Measurements from ENCODE around the gene MAP2K3.
"Not testable (repeated sequence)": the region's sequence is repeated elsewhere in the genome, so short reads cannot be mapped to it uniquely, and the experiment has no call there.

DNA sequence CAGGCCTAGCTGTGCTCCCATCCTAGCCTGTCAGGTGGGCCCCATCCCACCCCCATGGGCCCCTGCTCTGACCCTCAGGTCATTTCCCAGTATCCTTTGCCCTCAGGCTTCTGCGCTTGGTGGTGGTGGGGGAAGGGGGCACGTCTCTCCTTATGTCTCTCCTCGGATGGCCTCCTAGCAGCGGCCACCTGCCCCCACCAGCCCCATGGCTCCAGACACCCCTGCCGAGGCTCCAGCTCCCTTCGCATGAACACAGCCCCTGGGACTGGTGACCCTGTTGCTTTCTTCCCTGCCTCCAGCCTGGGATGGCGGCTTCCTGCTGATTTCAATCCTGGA is 64.4 kb downstream of the MAP2K3 start:
- TF ChIP-seq EP300 (IDR thresholded peaks at IDR 0.05); POLR2A (IDR thresholded peaks at IDR 0.05; ENCODE audit: low read depth): not testable (repeated sequence)
- TF ChIP-seq, protein P1, sequence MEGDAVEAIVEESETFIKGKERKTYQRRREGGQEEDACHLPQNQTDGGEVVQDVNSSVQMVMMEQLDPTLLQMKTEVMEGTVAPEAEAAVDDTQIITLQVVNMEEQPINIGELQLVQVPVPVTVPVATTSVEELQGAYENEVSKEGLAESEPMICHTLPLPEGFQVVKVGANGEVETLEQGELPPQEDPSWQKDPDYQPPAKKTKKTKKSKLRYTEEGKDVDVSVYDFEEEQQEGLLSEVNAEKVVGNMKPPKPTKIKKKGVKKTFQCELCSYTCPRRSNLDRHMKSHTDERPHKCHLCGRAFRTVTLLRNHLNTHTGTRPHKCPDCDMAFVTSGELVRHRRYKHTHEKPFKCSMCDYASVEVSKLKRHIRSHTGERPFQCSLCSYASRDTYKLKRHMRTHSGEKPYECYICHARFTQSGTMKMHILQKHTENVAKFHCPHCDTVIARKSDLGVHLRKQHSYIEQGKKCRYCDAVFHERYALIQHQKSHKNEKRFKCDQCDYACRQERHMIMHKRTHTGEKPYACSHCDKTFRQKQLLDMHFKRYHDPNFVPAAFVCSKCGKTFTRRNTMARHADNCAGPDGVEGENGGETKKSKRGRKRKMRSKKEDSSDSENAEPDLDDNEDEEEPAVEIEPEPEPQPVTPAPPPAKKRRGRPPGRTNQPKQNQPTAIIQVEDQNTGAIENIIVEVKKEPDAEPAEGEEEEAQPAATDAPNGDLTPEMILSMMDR (IDR thresholded peaks at IDR 0.05), result not testable (repeated sequence)

Data from esophagus muscularis mucosa (tissue), 4 donors.